WTC11 (cell line): ENCODE results near the gene PPA2.

ENCODE experiments used
- ESRRA ChIP-seq: sonication (generic); formaldehyde crosslinking; IDR thresholded peaks from 2 replicates; pipeline ENCODE4 v1.8.1; 2022; ENCODE audit warnings: mild to moderate bottlenecking, missing genetic modification reagents, borderline replicate concordance
- SMAD4 ChIP-seq: sonication (generic); formaldehyde crosslinking; IDR thresholded peaks from 2 replicates; pipeline ENCODE4 v1.8.0; 2022; ENCODE audit warnings: mild to moderate bottlenecking, missing genetic modification reagents
- ZNF138 ChIP-seq: sonication (generic); formaldehyde crosslinking; conservative IDR thresholded peaks from 2 replicates; pipeline ENCODE4 v1.8.1; 2022; ENCODE audit warnings: mild to moderate bottlenecking, moderate library complexity, missing genetic modification reagents
- TF ChIP-seq, protein P1 (sequence below): sonication (generic); formaldehyde crosslinking; IDR thresholded peaks from 2 replicates; pipeline ENCODE4 v1.8.1; 2022; ENCODE audit warnings: mild to moderate bottlenecking, moderate library complexity, missing genetic modification reagents
- TF ChIP-seq, protein P2 (sequence below): sonication (generic); formaldehyde crosslinking; IDR thresholded peaks from 2 replicates; pipeline ENCODE4 v1.8.1; 2023; ENCODE audit warnings: mild to moderate bottlenecking, missing genetic modification reagents
- TF ChIP-seq, protein P3 (sequence below): sonication (generic); formaldehyde crosslinking; IDR thresholded peaks from 2 replicates; pipeline ENCODE4 v1.8.1; 2023; ENCODE audit warnings: mild to moderate bottlenecking, missing genetic modification reagents, moderate library complexity
- TF ChIP-seq, protein P4 (sequence below): fragments of 200-600 bp; IDR thresholded peaks from 2 replicates; pipeline ENCODE4 v1.8.0; 2022; ENCODE audit warnings: antibody characterized with exemption
- TF ChIP-seq, protein P5 (sequence below): sonication (generic); formaldehyde crosslinking; IDR thresholded peaks from 2 replicates; pipeline ENCODE4 v1.8.0; 2023; ENCODE audit warnings: mild to moderate bottlenecking, missing genetic modification reagents
- TF ChIP-seq, protein P6 (sequence below): sonication (generic); formaldehyde crosslinking; IDR thresholded peaks from 2 replicates; pipeline ENCODE4 v1.8.0; 2023; ENCODE audit warnings: missing genetic modification reagents

DNA sequence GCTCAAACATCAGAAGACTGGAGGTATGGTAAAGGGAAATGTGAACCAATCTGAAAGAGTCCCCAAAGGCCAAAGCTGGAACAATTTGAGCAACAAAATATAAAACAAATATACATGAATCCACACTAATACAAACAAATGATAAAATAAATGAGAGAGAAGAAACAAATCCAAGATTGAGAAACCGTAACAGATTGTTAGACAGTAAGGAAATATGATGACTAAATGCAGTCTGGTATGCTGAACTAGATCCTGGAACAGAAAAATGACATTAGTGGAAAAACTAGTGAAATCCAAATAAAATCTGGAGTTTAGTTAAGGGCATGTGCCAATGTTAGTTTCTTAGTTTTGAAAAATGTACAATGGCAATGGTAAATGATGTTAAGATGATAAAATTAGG is 15.9 kb downstream of the PPA2 start:
- TF ChIP-seq, protein P1, sequence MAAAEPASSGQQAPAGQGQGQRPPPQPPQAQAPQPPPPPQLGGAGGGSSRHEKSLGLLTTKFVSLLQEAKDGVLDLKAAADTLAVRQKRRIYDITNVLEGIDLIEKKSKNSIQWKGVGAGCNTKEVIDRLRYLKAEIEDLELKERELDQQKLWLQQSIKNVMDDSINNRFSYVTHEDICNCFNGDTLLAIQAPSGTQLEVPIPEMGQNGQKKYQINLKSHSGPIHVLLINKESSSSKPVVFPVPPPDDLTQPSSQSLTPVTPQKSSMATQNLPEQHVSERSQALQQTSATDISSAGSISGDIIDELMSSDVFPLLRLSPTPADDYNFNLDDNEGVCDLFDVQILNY, result no peak
- TF ChIP-seq, protein P2, sequence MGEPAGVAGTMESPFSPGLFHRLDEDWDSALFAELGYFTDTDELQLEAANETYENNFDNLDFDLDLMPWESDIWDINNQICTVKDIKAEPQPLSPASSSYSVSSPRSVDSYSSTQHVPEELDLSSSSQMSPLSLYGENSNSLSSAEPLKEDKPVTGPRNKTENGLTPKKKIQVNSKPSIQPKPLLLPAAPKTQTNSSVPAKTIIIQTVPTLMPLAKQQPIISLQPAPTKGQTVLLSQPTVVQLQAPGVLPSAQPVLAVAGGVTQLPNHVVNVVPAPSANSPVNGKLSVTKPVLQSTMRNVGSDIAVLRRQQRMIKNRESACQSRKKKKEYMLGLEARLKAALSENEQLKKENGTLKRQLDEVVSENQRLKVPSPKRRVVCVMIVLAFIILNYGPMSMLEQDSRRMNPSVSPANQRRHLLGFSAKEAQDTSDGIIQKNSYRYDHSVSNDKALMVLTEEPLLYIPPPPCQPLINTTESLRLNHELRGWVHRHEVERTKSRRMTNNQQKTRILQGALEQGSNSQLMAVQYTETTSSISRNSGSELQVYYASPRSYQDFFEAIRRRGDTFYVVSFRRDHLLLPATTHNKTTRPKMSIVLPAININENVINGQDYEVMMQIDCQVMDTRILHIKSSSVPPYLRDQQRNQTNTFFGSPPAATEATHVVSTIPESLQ (CRISPR knock-in tag), result no peak
- TF ChIP-seq, protein P3, sequence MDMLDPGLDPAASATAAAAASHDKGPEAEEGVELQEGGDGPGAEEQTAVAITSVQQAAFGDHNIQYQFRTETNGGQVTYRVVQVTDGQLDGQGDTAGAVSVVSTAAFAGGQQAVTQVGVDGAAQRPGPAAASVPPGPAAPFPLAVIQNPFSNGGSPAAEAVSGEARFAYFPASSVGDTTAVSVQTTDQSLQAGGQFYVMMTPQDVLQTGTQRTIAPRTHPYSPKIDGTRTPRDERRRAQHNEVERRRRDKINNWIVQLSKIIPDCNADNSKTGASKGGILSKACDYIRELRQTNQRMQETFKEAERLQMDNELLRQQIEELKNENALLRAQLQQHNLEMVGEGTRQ (CRISPR knock-in tag), result no peak
- TF ChIP-seq, protein P4, sequence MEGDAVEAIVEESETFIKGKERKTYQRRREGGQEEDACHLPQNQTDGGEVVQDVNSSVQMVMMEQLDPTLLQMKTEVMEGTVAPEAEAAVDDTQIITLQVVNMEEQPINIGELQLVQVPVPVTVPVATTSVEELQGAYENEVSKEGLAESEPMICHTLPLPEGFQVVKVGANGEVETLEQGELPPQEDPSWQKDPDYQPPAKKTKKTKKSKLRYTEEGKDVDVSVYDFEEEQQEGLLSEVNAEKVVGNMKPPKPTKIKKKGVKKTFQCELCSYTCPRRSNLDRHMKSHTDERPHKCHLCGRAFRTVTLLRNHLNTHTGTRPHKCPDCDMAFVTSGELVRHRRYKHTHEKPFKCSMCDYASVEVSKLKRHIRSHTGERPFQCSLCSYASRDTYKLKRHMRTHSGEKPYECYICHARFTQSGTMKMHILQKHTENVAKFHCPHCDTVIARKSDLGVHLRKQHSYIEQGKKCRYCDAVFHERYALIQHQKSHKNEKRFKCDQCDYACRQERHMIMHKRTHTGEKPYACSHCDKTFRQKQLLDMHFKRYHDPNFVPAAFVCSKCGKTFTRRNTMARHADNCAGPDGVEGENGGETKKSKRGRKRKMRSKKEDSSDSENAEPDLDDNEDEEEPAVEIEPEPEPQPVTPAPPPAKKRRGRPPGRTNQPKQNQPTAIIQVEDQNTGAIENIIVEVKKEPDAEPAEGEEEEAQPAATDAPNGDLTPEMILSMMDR, result no peak
- TF ChIP-seq ZNF138 (no peak), SMAD4 (CRISPR knock-in tag) (no peak), ESRRA (no peak)
- TF ChIP-seq, protein P5, sequence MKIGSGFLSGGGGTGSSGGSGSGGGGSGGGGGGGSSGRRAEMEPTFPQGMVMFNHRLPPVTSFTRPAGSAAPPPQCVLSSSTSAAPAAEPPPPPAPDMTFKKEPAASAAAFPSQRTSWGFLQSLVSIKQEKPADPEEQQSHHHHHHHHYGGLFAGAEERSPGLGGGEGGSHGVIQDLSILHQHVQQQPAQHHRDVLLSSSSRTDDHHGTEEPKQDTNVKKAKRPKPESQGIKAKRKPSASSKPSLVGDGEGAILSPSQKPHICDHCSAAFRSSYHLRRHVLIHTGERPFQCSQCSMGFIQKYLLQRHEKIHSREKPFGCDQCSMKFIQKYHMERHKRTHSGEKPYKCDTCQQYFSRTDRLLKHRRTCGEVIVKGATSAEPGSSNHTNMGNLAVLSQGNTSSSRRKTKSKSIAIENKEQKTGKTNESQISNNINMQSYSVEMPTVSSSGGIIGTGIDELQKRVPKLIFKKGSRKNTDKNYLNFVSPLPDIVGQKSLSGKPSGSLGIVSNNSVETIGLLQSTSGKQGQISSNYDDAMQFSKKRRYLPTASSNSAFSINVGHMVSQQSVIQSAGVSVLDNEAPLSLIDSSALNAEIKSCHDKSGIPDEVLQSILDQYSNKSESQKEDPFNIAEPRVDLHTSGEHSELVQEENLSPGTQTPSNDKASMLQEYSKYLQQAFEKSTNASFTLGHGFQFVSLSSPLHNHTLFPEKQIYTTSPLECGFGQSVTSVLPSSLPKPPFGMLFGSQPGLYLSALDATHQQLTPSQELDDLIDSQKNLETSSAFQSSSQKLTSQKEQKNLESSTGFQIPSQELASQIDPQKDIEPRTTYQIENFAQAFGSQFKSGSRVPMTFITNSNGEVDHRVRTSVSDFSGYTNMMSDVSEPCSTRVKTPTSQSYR (CRISPR knock-in tag), result no peak
- TF ChIP-seq, protein P6, sequence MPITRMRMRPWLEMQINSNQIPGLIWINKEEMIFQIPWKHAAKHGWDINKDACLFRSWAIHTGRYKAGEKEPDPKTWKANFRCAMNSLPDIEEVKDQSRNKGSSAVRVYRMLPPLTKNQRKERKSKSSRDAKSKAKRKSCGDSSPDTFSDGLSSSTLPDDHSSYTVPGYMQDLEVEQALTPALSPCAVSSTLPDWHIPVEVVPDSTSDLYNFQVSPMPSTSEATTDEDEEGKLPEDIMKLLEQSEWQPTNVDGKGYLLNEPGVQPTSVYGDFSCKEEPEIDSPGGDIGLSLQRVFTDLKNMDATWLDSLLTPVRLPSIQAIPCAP (CRISPR knock-in tag), result no peak
